ENCODE results near the gene MICAL2.

GRCh38 chr11:12100841-12101242 is 9.5 kb upstream of the MICAL2 start:
- TF ChIP-seq POLR2A (IDR thresholded peaks at IDR 0.05) (no peak), CTCF (IDR thresholded peaks at IDR 0.05) (no peak)
